H1 (cell line): ENCODE measurements around the gene ZBTB38. TPM values are rescaled to one million over a fixed set of nuclear protein-coding genes. Genes with fewer than 3 reads are reported as not detected.

ENCODE experiments used
- CTCF ChIA-PET: fragments of 300-600 bp; sonication (Branson Sonifier 250); formaldehyde crosslinking; loops from one replicate; lab custom pipeline; 2021; ENCODE audit not compliant: partially characterized antibody; lab: Charles Lee
- POLR2A ChIA-PET: fragments of 300-600 bp; sonication (Branson Sonifier 250); formaldehyde crosslinking; loops from one replicate; lab custom pipeline; 2021; ENCODE audit warnings: inconsistent platforms; ENCODE audit not compliant: partially characterized antibody; lab: Charles Lee
- DNase-seq, 2 experiments: peaks; one replicate each; pipeline versions ENCODE4 v3.0.0 to v3.0.0-alpha.2; 2010 to 2022; ENCODE audit warnings: low spot score in 2 of 2, low read depth in 1 of 2, mixed read lengths in 1 of 2
- FAIRE-seq: peaks from 2 replicates; lab custom pipeline; 2011; peaks lifted over from hg19 to GRCh38; lab: Jason Lieb, UNC
- H2AFZ ChIP-seq: 2 replicates; pipeline ENCODE4 v1.8.1; 2012; ENCODE audit warnings: low read length, inconsistent platforms
- H2AK5ac ChIP-seq: 2 replicates; pipeline ENCODE4 v1.6.1; 2013; ENCODE audit warnings: low read depth, low read length
- H2BK120ac ChIP-seq: replicated peaks from 2 replicates; pipeline ENCODE3; 2013; ENCODE audit warnings: low read depth, low read length, inconsistent platforms
- H2BK12ac ChIP-seq: 2 replicates; pipeline ENCODE4 v1.6.1; 2013; ENCODE audit warnings: low read depth, low read length
- H2BK15ac ChIP-seq: 2 replicates; pipeline ENCODE4 v1.6.1; 2013; ENCODE audit warnings: low read length
- H2BK20ac ChIP-seq: 2 replicates; pipeline ENCODE4 v1.6.1; 2013; ENCODE audit warnings: low read length
- H2BK5ac ChIP-seq: 2 replicates; pipeline ENCODE4 v1.6.1; 2013; ENCODE audit warnings: low read depth, low read length
- H3K14ac ChIP-seq: 2 replicates; pipeline ENCODE4 v1.6.1; 2013; ENCODE audit warnings: inconsistent platforms; ENCODE audit not compliant: insufficient read length
- H3K18ac ChIP-seq: 2 replicates; pipeline ENCODE4 v1.6.1; 2013; ENCODE audit warnings: low read length; ENCODE audit errors: extremely low read depth
- H3K23ac ChIP-seq: 2 replicates; pipeline ENCODE4 v1.6.1; 2013; ENCODE audit warnings: inconsistent platforms; ENCODE audit not compliant: insufficient read length
- H3K23me2 ChIP-seq: 2 replicates; pipeline ENCODE4 v1.6.1; 2013; ENCODE audit warnings: low read depth, low read length
- H3K27ac ChIP-seq: 2 replicates; pipeline ENCODE4 v1.6.1; 2011; ENCODE audit warnings: low read depth, low read length, inconsistent platforms
- H3K27me3 ChIP-seq, 4 experiments: replicated peaks in 1 of 4; 1 replicate in 1 of 4; 2 replicates in 3 of 4; pipeline versions ENCODE4 v1.6.1 to v1.8.1; 2011 to 2013; ENCODE audit warnings: low read length in 3 of 4, mild to moderate bottlenecking in 3 of 4, inconsistent platforms in 2 of 4, mixed read lengths in 2 of 4, moderate library complexity in 1 of 4; ENCODE audit not compliant: control insufficient read depth in 3 of 4, insufficient read depth in 3 of 4; ENCODE audit errors: extremely low read depth in 1 of 4
- H3K36me3 ChIP-seq, 4 experiments: 2 replicates each; pipeline versions ENCODE4 v1.6.1 to v1.8.1; 2011 to 2013; ENCODE audit warnings: mild to moderate bottlenecking in 4 of 4, low read length in 3 of 4, moderate library complexity in 2 of 4, control low read depth in 1 of 4, inconsistent platforms in 1 of 4; ENCODE audit not compliant: insufficient read depth in 4 of 4, control insufficient read depth in 2 of 4
- H3K4ac ChIP-seq: replicated peaks from 2 replicates; pipeline ENCODE3; 2013; ENCODE audit warnings: low read length, low read depth, mixed read lengths, inconsistent platforms; ENCODE audit not compliant: insufficient read length
- H3K4me1 ChIP-seq, 4 experiments: replicated peaks in 1 of 4; 1 replicate in 1 of 4; 2 replicates in 3 of 4; pipeline versions ENCODE4 v1.6.1 to v1.8.1; 2011 to 2013; ENCODE audit warnings: low read length in 3 of 4, inconsistent platforms in 2 of 4, mixed read lengths in 1 of 4; ENCODE audit not compliant: insufficient read depth in 4 of 4, control insufficient read depth in 3 of 4
- H3K4me2 ChIP-seq, 2 experiments: 2 replicates each; pipeline versions ENCODE4 v1.6.1 to v1.8.1; 2011 to 2013; ENCODE audit warnings: low read depth in 2 of 2, low read length in 2 of 2, control low read depth in 1 of 2, inconsistent platforms in 1 of 2, mild to moderate bottlenecking in 1 of 2; ENCODE audit not compliant: insufficient read depth in 1 of 2
- H3K4me3 ChIP-seq, 4 experiments: fragments of 200-600, 300-600 bp in 1 of 4; sonication (generic), shearing (Covaris generic), sonication (Bioruptor Twin) in 1 of 4; 2 replicates each; pipeline versions ENCODE4 v1.5.1 to v1.8.1; 2011 to 2016; ENCODE audit warnings: low read length in 4 of 4, low read depth in 3 of 4, control low read depth in 2 of 4, inconsistent platforms in 2 of 4, mild to moderate bottlenecking in 2 of 4, mixed read lengths in 1 of 4, moderate library complexity in 1 of 4; ENCODE audit not compliant: insufficient read depth in 2 of 4; ENCODE audit errors: extremely low read depth in 1 of 4
- H3K56ac ChIP-seq: replicated peaks from 2 replicates; pipeline ENCODE3; 2013; ENCODE audit warnings: low read depth, mild to moderate bottlenecking, mixed read lengths, low read length, inconsistent platforms; ENCODE audit not compliant: insufficient read length
- H3K79me1 ChIP-seq: 2 replicates; pipeline ENCODE4 v1.6.1; 2013; ENCODE audit warnings: low read depth, low read length, control low read depth
- H3K79me2 ChIP-seq, 2 experiments: 2 replicates each; pipeline versions ENCODE4 v1.6.1 to v1.8.1; 2012 to 2013; ENCODE audit warnings: low read length in 2 of 2, mild to moderate bottlenecking in 2 of 2, inconsistent platforms in 1 of 2; ENCODE audit not compliant: insufficient read depth in 2 of 2, control insufficient read depth in 1 of 2
- H3K9ac ChIP-seq, 4 experiments: replicated peaks in 1 of 4; 1 replicate in 1 of 4; 2 replicates in 3 of 4; pipeline versions ENCODE4 v1.6.1 to v1.8.1; 2011 to 2013; ENCODE audit warnings: low read depth in 3 of 4, low read length in 3 of 4, control low read depth in 2 of 4, mild to moderate bottlenecking in 2 of 4, moderate library complexity in 2 of 4, inconsistent platforms in 1 of 4; ENCODE audit errors: extremely low read depth in 1 of 4
- H3K9me3 ChIP-seq, 2 experiments: 2 replicates each; pipeline versions ENCODE4 v1.6.1 to v1.8.1; 2012 to 2013; ENCODE audit warnings: mild to moderate bottlenecking in 2 of 2, moderate library complexity in 2 of 2, control low read depth in 1 of 2, inconsistent platforms in 1 of 2, low read depth in 1 of 2, low read length in 1 of 2, mixed read lengths in 1 of 2; ENCODE audit not compliant: insufficient read depth in 2 of 2
- H4K20me1 ChIP-seq, 2 experiments: replicated peaks in 1 of 2; 2 replicates each; pipeline versions ENCODE3 to v1.8.1; 2011 to 2013; ENCODE audit warnings: inconsistent platforms in 2 of 2, low read length in 2 of 2, mild to moderate bottlenecking in 1 of 2; ENCODE audit not compliant: insufficient read depth in 2 of 2, control insufficient read depth in 1 of 2
- H4K5ac ChIP-seq: 2 replicates; pipeline ENCODE4 v1.6.1; 2013; ENCODE audit warnings: low read length, low read depth, mixed read lengths, inconsistent platforms; ENCODE audit not compliant: insufficient read length
- H4K8ac ChIP-seq: 2 replicates; pipeline ENCODE4 v1.8.0; 2013; ENCODE audit warnings: mild to moderate bottlenecking, moderate library complexity, low read length, inconsistent platforms; ENCODE audit not compliant: insufficient read depth; ENCODE audit errors: extremely low read depth
- H4K91ac ChIP-seq: replicated peaks from 2 replicates; pipeline ENCODE3; 2013; ENCODE audit warnings: low read length, mixed read lengths, inconsistent platforms; ENCODE audit not compliant: insufficient read length
- EP300 ChIP-seq, 2 experiments: IDR thresholded peaks; 1 replicate in 1 of 2; 2 replicates in 1 of 2; pipeline ENCODE4 v1.6.1; 2011 to 2012; ENCODE audit warnings: low read depth in 2 of 2, low read length in 2 of 2, mild to moderate bottlenecking in 2 of 2, borderline replicate concordance in 1 of 2, inconsistent platforms in 1 of 2, moderate library complexity in 1 of 2
- YY1 ChIP-seq: IDR thresholded peaks from 2 replicates; pipeline ENCODE4 v1.6.1; 2011; ENCODE audit warnings: low read depth, mild to moderate bottlenecking, low read length
- WGBS, 2 experiments: shearing (Covaris generic) in 1 of 2; methylation state at CpG; one replicate each; pipeline versions ENCODE4 v1.1.6 to v1.1.7; 2013 to 2015; ENCODE audit warnings: low lambda C conversion rate in 2 of 2, mixed read lengths in 2 of 2, inconsistent platforms in 1 of 2, low coverage in 1 of 2, missing lambda C conversion rate in 1 of 2; ENCODE audit not compliant: insufficient replicate concordance in 2 of 2, insufficient coverage in 1 of 2, insufficient read length in 1 of 2; ENCODE audit errors: extremely low coverage in 1 of 2, missing lambda C conversion rate in 1 of 2; 5-methylcytosine and 5-hydroxymethylcytosine counted together
- polyA plus RNA-seq, 7 experiments: library from polyadenylated mRNA; depleted of rRNA in 3 of 7; stranded (reverse) in 5 of 7; unstranded in 2 of 7; fragments of >200 nt in 5 of 7; fragments of 200-250 nt in 2 of 7; gene quantifications; 1 replicate in 5 of 7; 2 replicates in 1 of 7; 4 replicates in 1 of 7; pipeline versions ENCODE4 v1.2.1 to v1.2.3, GENCODE V29; 2011 to 2013; ENCODE audit warnings: missing spikeins in 2 of 7, mixed read lengths in 2 of 7
- total RNA-seq: library from RNA; stranded (reverse); fragmentation: NEBNext Ultra II Directional; extraction: Animal tissue kit (Norgen Biotek cat#: 25700); gene quantifications from 2 replicates; pipeline ENCODE4 v1.2.1, GENCODE V29; 2021

Gene ZBTB38
- total and polyA plus RNA-seq, 2 of the 8 experiments (the other 6 are each of a cell fraction or from before 2014, with no cell fraction given) = 4.4 to 10.5 TPM

DNA sequence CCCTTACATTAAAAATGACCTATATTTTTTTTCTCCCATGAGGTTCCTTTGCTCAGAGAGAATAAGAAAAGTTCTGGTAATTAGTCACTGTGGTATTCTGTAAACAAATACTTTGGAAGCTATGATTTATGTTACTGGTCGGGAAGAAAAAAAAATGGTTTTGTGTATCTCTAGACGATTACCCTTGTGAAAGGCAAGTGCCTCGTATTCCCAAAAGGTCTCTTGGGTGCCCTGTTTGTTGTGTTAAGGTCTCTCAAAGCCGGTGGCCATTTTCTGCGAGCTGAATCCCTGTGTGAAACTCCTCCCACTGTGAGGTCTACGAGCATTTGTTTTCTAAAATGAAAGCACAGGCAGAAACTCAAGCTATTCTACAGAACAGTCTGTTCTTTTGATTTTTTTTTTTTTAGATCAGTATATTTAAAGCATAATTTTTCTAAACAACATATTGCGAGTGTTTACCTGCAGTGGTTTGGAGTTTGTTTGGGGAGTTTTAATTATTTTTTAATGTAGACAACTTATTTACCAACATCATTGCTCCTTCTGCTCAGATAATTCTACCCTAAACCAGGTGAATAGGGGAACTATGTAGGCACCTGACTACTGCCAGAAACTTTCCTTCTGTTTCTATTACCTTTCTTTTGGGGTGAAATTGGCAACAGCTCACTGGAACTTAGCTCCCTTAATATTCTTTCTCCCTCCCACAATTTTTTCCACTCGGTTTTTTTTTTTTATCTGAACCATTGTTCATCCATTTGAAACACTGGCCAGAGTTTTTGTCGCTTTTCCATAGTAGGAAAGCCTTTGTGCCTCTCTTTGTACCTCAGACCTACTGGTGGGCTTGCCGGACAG, 44.0 kb downstream of the ZBTB38 start:
- Histone ChIP-seq H2BK120ac (no peak overlapping the region), H2BK12ac (no peak overlapping the region), H3K23me2 (no peaks in the 10 kb centered on the region), H3K56ac (no peak overlapping the region), H3K23ac (no peak overlapping the region), H3K79me1 (no peaks in the 10 kb centered on the region), H3K9me3 (no peaks in the 10 kb centered on the region), H3K36me3 (no peaks in the 10 kb centered on the region), H4K91ac (no peak overlapping the region), H2BK5ac (no peak overlapping the region), H3K4me1 (no peaks in the 10 kb centered on the region; a peak in 2 of 7 replicates), H3K18ac (no peak overlapping the region), H3K9ac (no peak overlapping the region; a peak in 1 of 7 replicates), H2BK20ac (no peak overlapping the region), H2BK15ac (no peak overlapping the region), H3K4ac (no peak overlapping the region), H2AK5ac (no peak overlapping the region), H3K27ac (no peak overlapping the region), H4K5ac (no peak overlapping the region), H3K14ac (no peak overlapping the region), H4K20me1 (no peaks in the 10 kb centered on the region), H3K4me2 (no peak overlapping the region; a peak in 1 of 4 replicates), H3K4me3 (no peak overlapping the region), H4K8ac (no peak overlapping the region), H3K27me3 (peaks cover 5 to 19% (median 13%) of the 10 kb centered on the region in 4 experiments; a peak in 6 of 7 replicates), H2AFZ (peak overlapping the region; percentile 76; the same call in 1 of the 2 replicates), H3K79me2 (no peaks in the 10 kb centered on the region)
- ChIA-PET POLR2A (interaction anchor here (1.3 to 1.7 kb wide), 2 partner anchors 16 to 19 kb away, joined by 5 to 6 read pairs; no protein-coding TSS in a partner anchor), CTCF (interaction anchor here (0.7 to 3.9 kb wide), 10 partner anchors 8 to 959 kb away, joined by 3 to 28 read pairs (median 4); no protein-coding TSS in a partner anchor)
- DNase-seq (no peak), FAIRE-seq (no peak)
- 61% methylated on average over 10 of the region's 10 CpGs; no CpG with 5 or more reads in 1 of the 2 experiments for WGBS, 2 experiments
- TF ChIP-seq YY1 = peak; percentile 92
- TF ChIP-seq EP300 (IDR thresholded peaks at IDR 0.05; ENCODE audit: borderline replicate concordance in 1 of 2, low read depth in 2 of 2, low read length in 2 of 2) = no peak
